ENCODE data around the gene PSAP.

The PSAP gene

GRCh38 chr10:71819985-71820384 lies 31.1 kb downstream of the PSAP start:
- no peaks in the 10 kb centered on the region for H3K4me1 ChIP-seq
- in situ Hi-C loops (cut with MboI; ENCODE audit: low sequenced_read_pairs): no loop called here
- H3K36me3 ChIP-seq (replicated peaks): peaks cover 83% of the 10 kb centered on the region
- no peak overlapping the region for H3K4me3 ChIP-seq
- H3K27me3 ChIP-seq (ENCODE audit: low read depth): no peaks in the 10 kb centered on the region
- no peak for DNase-seq (ENCODE audit: low spot score in 2 of 2)
- no peaks in the 10 kb centered on the region for H3K9me3 ChIP-seq

GRCh38 chr10:71819441-71819861 lies 31.6 kb downstream of the PSAP start:
- in situ Hi-C loops (cut with MboI; ENCODE audit: low sequenced_read_pairs): no loop called here
- Histone ChIP-seq H3K27me3 (ENCODE audit: low read depth) (no peaks in the 10 kb centered on the region), H3K9me3 (no peaks in the 10 kb centered on the region), H3K4me1 (no peaks in the 10 kb centered on the region), H3K4me3 (no peak overlapping the region), H3K36me3 (replicated peaks) (peaks cover 78% of the 10 kb centered on the region)
- no peak for DNase-seq (ENCODE audit: low spot score in 2 of 2)

- Histone ChIP-seq H3K27me3 (ENCODE audit: low read depth) (no peaks in the 10 kb centered on the region), H3K4me1 (no peaks in the 10 kb centered on the region), H3K4me3 (no peak overlapping the region), H3K9me3 (no peaks in the 10 kb centered on the region), H3K36me3 (replicated peaks) (peaks cover 74% of the 10 kb centered on the region)
- no peak for DNase-seq (ENCODE audit: low spot score in 2 of 2)
- in situ Hi-C loops (cut with MboI; ENCODE audit: low sequenced_read_pairs): no loop called here
These were observed 32.3 kb downstream of the PSAP start for GRCh38 chr10:71818674-71819260.

GRCh38 chr10:71817831-71818655 lies 33.0 kb downstream of the PSAP start:
- no peaks in the 10 kb centered on the region for H3K9me3 ChIP-seq
- in situ Hi-C loops (cut with MboI; ENCODE audit: low sequenced_read_pairs): no loop called here
- H3K4me1 ChIP-seq: no peaks in the 10 kb centered on the region
- H3K4me3 ChIP-seq: no peak overlapping the region
- no peaks in the 10 kb centered on the region for H3K27me3 ChIP-seq (ENCODE audit: low read depth)
- H3K36me3 ChIP-seq (replicated peaks): peaks cover 69% of the 10 kb centered on the region
- no peak for DNase-seq (ENCODE audit: low spot score in 2 of 2)

- Histone ChIP-seq H3K4me1 (no peaks in the 10 kb centered on the region), H3K4me3 (no peak overlapping the region), H3K27me3 (ENCODE audit: low read depth) (no peaks in the 10 kb centered on the region), H3K36me3 (replicated peaks) (peaks cover 62% of the 10 kb centered on the region), H3K9me3 (no peaks in the 10 kb centered on the region)
- in situ Hi-C loops (cut with MboI; ENCODE audit: low sequenced_read_pairs): no loop called here
- DNase-seq (ENCODE audit: low spot score in 2 of 2): no peak
These were observed 34.0 kb downstream of the PSAP start for GRCh38 chr10:71816936-71817618.

GRCh38 chr10:71816421-71816851 lies 34.6 kb downstream of the PSAP start:
- H3K36me3 ChIP-seq (replicated peaks): peaks cover 55% of the 10 kb centered on the region
- DNase-seq (ENCODE audit: low spot score in 2 of 2): no peak
- no peak overlapping the region for H3K4me3 ChIP-seq
- H3K4me1 ChIP-seq: no peaks in the 10 kb centered on the region
- H3K27me3 ChIP-seq (ENCODE audit: low read depth): no peaks in the 10 kb centered on the region
- in situ Hi-C loops (cut with MboI; ENCODE audit: low sequenced_read_pairs): no loop called here
- H3K9me3 ChIP-seq: no peaks in the 10 kb centered on the region

- in situ Hi-C loops (cut with MboI; ENCODE audit: low sequenced_read_pairs): no loop called here
- no peaks in the 10 kb centered on the region for H3K4me1 ChIP-seq
- H3K9me3 ChIP-seq: no peaks in the 10 kb centered on the region
- H3K36me3 ChIP-seq (replicated peaks): peaks cover 47% of the 10 kb centered on the region
- H3K27me3 ChIP-seq (ENCODE audit: low read depth): no peaks in the 10 kb centered on the region
- no peak overlapping the region for H3K4me3 ChIP-seq
- no peak for DNase-seq (ENCODE audit: low spot score in 2 of 2)
These were observed 35.4 kb downstream of the PSAP start for GRCh38 chr10:71815515-71816130.

GRCh38 chr10:71814922-71815411 lies 36.1 kb downstream of the PSAP start:
- no peak overlapping the region for H3K4me3 ChIP-seq
- no peaks in the 10 kb centered on the region for H3K27me3 ChIP-seq (ENCODE audit: low read depth)
- DNase-seq (ENCODE audit: low spot score in 2 of 2): no peak
- no peaks in the 10 kb centered on the region for H3K9me3 ChIP-seq
- no peaks in the 10 kb centered on the region for H3K4me1 ChIP-seq
- peaks cover 43% of the 10 kb centered on the region for H3K36me3 ChIP-seq (replicated peaks)
- in situ Hi-C loops (cut with MboI; ENCODE audit: low sequenced_read_pairs): no loop called here

GRCh38 chr10:71812913-71813590 lies 38.0 kb downstream of the PSAP start:
- H3K9me3 ChIP-seq: no peaks in the 10 kb centered on the region
- H3K4me1 ChIP-seq: no peaks in the 10 kb centered on the region
- peaks cover 23% of the 10 kb centered on the region for H3K36me3 ChIP-seq (replicated peaks)
- no peaks in the 10 kb centered on the region for H3K27me3 ChIP-seq (ENCODE audit: low read depth)
- in situ Hi-C loops (cut with MboI; ENCODE audit: low sequenced_read_pairs): no loop called here
- no peak overlapping the region for H3K4me3 ChIP-seq
- no peak for DNase-seq (ENCODE audit: low spot score in 2 of 2)

GRCh38 chr10:71812016-71812912 lies 38.8 kb downstream of the PSAP start:
- in situ Hi-C loops (cut with MboI; ENCODE audit: low sequenced_read_pairs): no loop called here

GRCh38 chr10:71811351-71811750 lies 39.7 kb downstream of the PSAP start:
- in situ Hi-C loops (cut with MboI; ENCODE audit: low sequenced_read_pairs): no loop called here
- Histone ChIP-seq H3K27me3 (ENCODE audit: low read depth) (no peaks in the 10 kb centered on the region), H3K9me3 (no peaks in the 10 kb centered on the region), H3K4me1 (no peaks in the 10 kb centered on the region), H3K4me3 (no peak overlapping the region), H3K36me3 (replicated peaks) (peaks cover 6% of the 10 kb centered on the region)
- no peak for DNase-seq (ENCODE audit: low spot score in 2 of 2)

More at GRCh38 chr10:71812016-71812912, 38.8 kb downstream of the PSAP start:
- Histone ChIP-seq H3K4me3 (no peak overlapping the region), H3K9me3 (no peaks in the 10 kb centered on the region), H3K4me1 (no peaks in the 10 kb centered on the region), H3K27me3 (ENCODE audit: low read depth) (no peaks in the 10 kb centered on the region), H3K36me3 (replicated peaks) (peaks cover 16% of the 10 kb centered on the region)
- peak; percentile 11 to 79 for DNase-seq (ENCODE audit: low spot score in 2 of 2)

- Histone ChIP-seq H3K27me3 (ENCODE audit: low read depth) (no peaks in the 10 kb centered on the region), H3K4me1 (no peaks in the 10 kb centered on the region), H3K36me3 (replicated peaks) (no peaks in the 10 kb centered on the region), H3K9me3 (no peaks in the 10 kb centered on the region), H3K4me3 (no peak overlapping the region)
- no peak for DNase-seq (ENCODE audit: low spot score in 2 of 2)
- in situ Hi-C loops (cut with MboI; ENCODE audit: low sequenced_read_pairs): no loop called here
These were observed 40.9 kb downstream of the PSAP start for GRCh38 chr10:71810048-71810750.
